K562 (cell line): Measurements from ENCODE around the gene CCT7. TPM values are rescaled to one million over a fixed set of nuclear protein-coding genes. Genes with fewer than 3 reads are reported as not detected.

ENCODE experiments used
- ATAC-seq: fragments of 200-7000 bp; cut with Tn5 transposase; 3 replicates; pipeline ENCODE4 v1.9.1; 2020; ENCODE audit warnings: moderate library complexity
- BruUV-seq: library from RNA; stranded (reverse); fragments of 400-500 nt; replicated peaks from 2 replicates; lab custom pipeline; 2021; lab: Mats Ljungman, UMichigan
- CTCF ChIA-PET: fragments of 300-600 bp; formaldehyde crosslinking; extraction: SDS; loops from one replicate; lab custom pipeline; 2021; ENCODE audit warnings: low intra/inter-chr PET ratio; lab: Yijun Ruan, JAX
- POLR2A ChIA-PET: fragments of 300-600, 350-650 bp; sonication (Branson Sonifier 250); formaldehyde crosslinking; extraction: SDS; loops from one replicate; lab custom pipeline; 2021; ENCODE audit warnings: antibody characterized with exemption, inconsistent platforms; lab: Yijun Ruan, JAX
- DNase-seq, 4 experiments: peaks; one replicate each; pipeline versions ENCODE4 v3.0.0 to v3.0.0-alpha.2; 2011 to 2018; ENCODE audit warnings: low spot score in 3 of 4, mixed read lengths in 3 of 4; ENCODE audit errors: extremely low read depth in 1 of 4
- FAIRE-seq: peaks from 2 replicates; lab custom pipeline; 2011; peaks lifted over from hg19 to GRCh38; lab: Jason Lieb, UNC
- H2AFZ ChIP-seq: 2 replicates; pipeline ENCODE4 v1.6.0; 2011; ENCODE audit warnings: low read depth, low read length, control low read depth, inconsistent platforms
- H3K27ac ChIP-seq: fragments of 200-600 bp; 3 replicates; pipeline ENCODE4 v1.8.0; 2011; ENCODE audit warnings: low read depth, mild to moderate bottlenecking, control low read depth, inconsistent platforms, low read length, moderate library complexity, mixed read lengths; ENCODE audit errors: extremely low read depth
- H3K27me3 ChIP-seq, 2 experiments: fragments of 300-600 bp in 1 of 2; 2 replicates in 1 of 2; 3 replicates in 1 of 2; pipeline versions ENCODE4 v1.6.0 to v1.8.0; 2011; ENCODE audit warnings: inconsistent platforms in 2 of 2, low read length in 2 of 2, mild to moderate bottlenecking in 1 of 2, mixed read lengths in 1 of 2, moderate library complexity in 1 of 2; ENCODE audit not compliant: control insufficient read depth in 2 of 2, insufficient read depth in 2 of 2
- H3K36me3 ChIP-seq: fragments of 300-600 bp; 3 replicates; pipeline ENCODE4 v1.8.0; 2011; ENCODE audit warnings: mild to moderate bottlenecking, low read length, inconsistent platforms; ENCODE audit not compliant: control insufficient read depth, insufficient read depth
- H3K4me1 ChIP-seq, 2 experiments: fragments of 200-600 bp in 1 of 2; replicated peaks in 1 of 2; 2 replicates in 1 of 2; 3 replicates in 1 of 2; pipeline versions ENCODE4 v1.5.1 to v1.8.0; 2011; ENCODE audit warnings: inconsistent platforms in 2 of 2, low read length in 2 of 2, mild to moderate bottlenecking in 1 of 2, mixed read lengths in 1 of 2, moderate library complexity in 1 of 2; ENCODE audit not compliant: control insufficient read depth in 2 of 2, insufficient read depth in 2 of 2
- H3K4me2 ChIP-seq: 2 replicates; pipeline ENCODE4 v1.6.1; 2011; ENCODE audit warnings: low read length, control low read depth, inconsistent platforms, mixed read lengths; ENCODE audit not compliant: insufficient read depth
- H3K4me3 ChIP-seq: fragments of 200-600 bp; sonication (generic), shearing (Covaris generic); 2 replicates; pipeline ENCODE4 v1.5.1; 2016; ENCODE audit warnings: control low read depth, inconsistent platforms
- H3K79me2 ChIP-seq: fragments of 200-600 bp; 3 replicates; pipeline ENCODE4 v1.8.0; 2011; ENCODE audit warnings: low read length, inconsistent platforms; ENCODE audit not compliant: control insufficient read depth, insufficient read depth
- H3K9ac ChIP-seq, 2 experiments: 2 replicates each; pipeline versions ENCODE4 v1.6.0 to v1.6.1; 2011; ENCODE audit warnings: low read depth in 2 of 2, low read length in 2 of 2, control low read depth in 1 of 2, inconsistent platforms in 1 of 2, mild to moderate bottlenecking in 1 of 2, mixed read lengths in 1 of 2; ENCODE audit not compliant: insufficient read depth in 1 of 2
- H3K9me1 ChIP-seq: one replicate; pipeline ENCODE4 v1.6.0; 2011; ENCODE audit warnings: inconsistent platforms, mild to moderate bottlenecking, low read length, moderate library complexity; ENCODE audit not compliant: control insufficient read depth, insufficient read depth
- H3K9me3 ChIP-seq: replicated peaks from 2 replicates; pipeline ENCODE4 v1.5.1; 2011; ENCODE audit warnings: low read depth, low read length, inconsistent platforms; ENCODE audit not compliant: control insufficient read depth, insufficient read depth
- H4K20me1 ChIP-seq: replicated peaks from 2 replicates; pipeline ENCODE4 v1.6.1; 2011; ENCODE audit warnings: low read length, inconsistent platforms, mixed read lengths; ENCODE audit not compliant: control insufficient read depth, insufficient read depth
- FOXP1 ChIP-seq: sonication (generic); formaldehyde crosslinking; IDR thresholded peaks from 2 replicates; pipeline ENCODE4 v1.8.0; 2022; ENCODE audit warnings: mild to moderate bottlenecking, missing genetic modification reagents
- KDM2B ChIP-seq: fragments of 250-450 bp; sonication (Bioruptor Pico); IDR thresholded peaks from 2 replicates; pipeline ENCODE4 v1.8.0; 2021; ENCODE audit warnings: mild to moderate bottlenecking, moderate library complexity
- LEF1 ChIP-seq: fragments of 450-650 bp; IDR thresholded peaks from 2 replicates; pipeline ENCODE4 v1.6.1; 2016; ENCODE audit warnings: mild to moderate bottlenecking
- PHF20 ChIP-seq: fragments of 450-650 bp; IDR thresholded peaks from 2 replicates; pipeline ENCODE4 v1.6.1; 2018; ENCODE audit not compliant: partially characterized antibody
- SIN3A ChIP-seq, 2 experiments: fragments of 150-350 bp in 1 of 2; IDR thresholded peaks; 2 replicates each; pipeline ENCODE4 v1.6.1; 2011 to 2016; ENCODE audit warnings: borderline replicate concordance in 2 of 2, low read depth in 2 of 2, low read length in 2 of 2, mild to moderate bottlenecking in 2 of 2, moderate library complexity in 2 of 2; ENCODE audit not compliant: control insufficient read depth in 1 of 2
- TBL1XR1 ChIP-seq, 2 experiments: IDR thresholded peaks; 2 replicates each; pipeline ENCODE4 v1.6.1; 2012; ENCODE audit warnings: improper control_type of control experiment in 2 of 2, low read length in 2 of 2, mild to moderate bottlenecking in 1 of 2
- USF2 ChIP-seq: sonication (generic); formaldehyde crosslinking; IDR thresholded peaks from 2 replicates; pipeline ENCODE4 v1.5.0; 2020; ENCODE audit warnings: missing genetic modification reagents
- YBX1 ChIP-seq: fragments of 450-650 bp; IDR thresholded peaks from 2 replicates; pipeline ENCODE4 v1.7.1; 2016; ENCODE audit warnings: mild to moderate bottlenecking
- ZNF644 ChIP-seq: fragments of 200-800 bp; sonication (Bioruptor generic); IDR thresholded peaks from 2 replicates; pipeline ENCODE4 v1.6.1; 2016; ENCODE audit warnings: low read depth, missing genetic modification characterization, missing compliant biosample characterization
- ZNF699 ChIP-seq: fragments of 250-450 bp; sonication (Bioruptor Pico); IDR thresholded peaks from 2 replicates; pipeline ENCODE4 v1.8.0; 2021; ENCODE audit warnings: mild to moderate bottlenecking, moderate library complexity; ENCODE audit not compliant: insufficient replicate concordance
- WGBS: fragments of 100-300 bp; shearing (Covaris generic); methylation state at CpG from one replicate; pipeline ENCODE4 v1.1.6; 2016; ENCODE audit warnings: low coverage, mixed read lengths; ENCODE audit not compliant: insufficient coverage; ENCODE audit errors: missing lambda C conversion rate; 5-methylcytosine and 5-hydroxymethylcytosine counted together
- in situ Hi-C: fragments of 300-500 bp; cut with MboI; formaldehyde crosslinking; loops from 4 replicates; pipeline ENCODE4 v1.15.0; 2018; ENCODE audit warnings: inconsistent platforms, mixed read lengths
- intact Hi-C: fragments of 100-400 bp; cut with micrococcal nuclease; formaldehyde crosslinking; loops from 2 replicates; pipeline ENCODE4 v1.14.2; 2022
- polyA plus RNA-seq, 8 experiments: library from polyadenylated mRNA; depleted of rRNA in 4 of 8; stranded (reverse) in 5 of 8; unstranded in 3 of 8; fragments of >200 nt; fragmentation: Nextera tagmentation in 2 of 8; fragmentation: Illumina TruSeq in 1 of 8; extraction: Ambion mirVana in 2 of 8; extraction: Trizol in 1 of 8; gene quantifications; 2 replicates each; pipeline versions ENCODE4 v1.2.1 to v1.2.3, GENCODE V29; 2011 to 2014; ENCODE audit warnings: inconsistent platforms in 1 of 8, missing spikeins in 1 of 8
- total RNA-seq, 7 experiments: library from RNA; depleted of rRNA in 6 of 7; stranded (reverse); fragments of >200 nt in 6 of 7; fragmentation: Illumina TruSeq in 2 of 7; extraction: Trizol in 2 of 7; gene quantifications; 2 replicates each; pipeline versions ENCODE4 v1.2.1 to v1.2.3, GENCODE V29; 2011 to 2021; ENCODE audit warnings: low replicate concordance in 1 of 7
- TF ChIP-seq, protein P1 (sequence below): sonication (generic); formaldehyde crosslinking; IDR thresholded peaks from 2 replicates; pipeline ENCODE4 v1.8.0; 2022; ENCODE audit warnings: missing genetic modification reagents, mild to moderate bottlenecking, moderate library complexity, borderline replicate concordance
- TF ChIP-seq, protein P2 (sequence below): fragments of 450-650 bp; IDR thresholded peaks from 2 replicates; pipeline ENCODE4 v1.6.1; 2016
- TF ChIP-seq, protein P3 (sequence below), 2 experiments: IDR thresholded peaks; 2 replicates each; pipeline ENCODE4 v1.6.1; 2012; ENCODE audit warnings: improper control_type of control experiment in 2 of 2, low read depth in 2 of 2, low read length in 2 of 2, borderline replicate concordance in 1 of 2

CCT7 gene
- total and polyA plus RNA-seq, 9 of the 15 experiments (the other 6 are each of a cell fraction or from before 2014, with no cell fraction given): 326 to 856 (median 638) TPM

DNA sequence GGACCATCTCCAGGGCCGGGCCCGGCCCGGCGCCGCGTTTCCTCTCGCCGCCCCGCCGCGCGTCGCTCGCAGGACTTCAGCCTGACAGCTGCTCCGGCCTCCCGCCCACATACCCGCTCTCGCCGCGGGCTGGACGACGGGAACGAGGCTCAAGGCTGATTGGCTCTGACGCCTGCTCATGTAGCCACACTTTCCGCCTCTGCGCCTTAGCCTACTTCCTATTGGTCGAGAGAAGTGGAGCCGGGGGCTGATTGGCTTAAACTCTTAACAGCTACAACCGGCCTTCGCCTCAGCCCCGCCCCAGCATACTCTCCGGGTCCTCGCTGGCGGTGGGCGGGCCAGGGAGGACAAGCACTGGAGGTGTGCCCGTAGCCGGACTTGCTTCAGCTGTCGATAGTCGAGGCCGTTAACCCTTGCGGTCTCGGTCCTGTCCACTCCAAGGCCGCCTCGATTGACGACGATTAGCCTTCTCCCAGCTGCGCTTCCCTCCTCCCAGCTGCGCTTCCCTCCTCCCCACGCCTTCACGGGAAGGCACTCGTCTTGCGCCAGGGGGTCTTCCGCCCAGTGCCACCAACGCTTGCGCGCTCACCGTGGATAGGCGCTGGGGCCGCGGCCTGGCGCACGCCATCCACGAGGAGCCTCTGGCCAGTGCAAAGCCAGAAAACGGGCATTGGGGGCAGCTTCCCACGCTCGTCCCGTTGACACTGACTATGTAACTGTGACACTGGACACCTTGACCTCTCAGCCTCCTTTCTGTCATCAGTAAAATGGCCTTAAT is 765 bp upstream of the CCT7 start, which contains the start of gene PRADC1 (continued):
- TF ChIP-seq, protein P1, sequence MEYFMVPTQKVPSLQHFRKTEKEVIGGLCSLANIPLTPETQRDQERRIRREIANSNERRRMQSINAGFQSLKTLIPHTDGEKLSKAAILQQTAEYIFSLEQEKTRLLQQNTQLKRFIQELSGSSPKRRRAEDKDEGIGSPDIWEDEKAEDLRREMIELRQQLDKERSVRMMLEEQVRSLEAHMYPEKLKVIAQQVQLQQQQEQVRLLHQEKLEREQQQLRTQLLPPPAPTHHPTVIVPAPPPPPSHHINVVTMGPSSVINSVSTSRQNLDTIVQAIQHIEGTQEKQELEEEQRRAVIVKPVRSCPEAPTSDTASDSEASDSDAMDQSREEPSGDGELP: peak; percentile 94
- TF ChIP-seq PHF20: peak; percentile 26
- 0 out of 2 replicates have a peak, but pooled peaks have one; percentile 37 for TF ChIP-seq KDM2B (CRISPR knock-in tag)
- no peak; the same call in 1 of the 2 replicates for TF ChIP-seq LEF1
- TF ChIP-seq ZNF644 (tag): no peak

- BruUV-seq: no TSS peak
- peak overlapping the region; percentile 94 to 95 for H3K9ac ChIP-seq
- DNase-seq (no peak), FAIRE-seq (no peak), ATAC-seq (no peak)
- in situ Hi-C loops: no loop called here
- H3K27me3 ChIP-seq: no peaks in the 10 kb centered on the region
- ChIA-PET POLR2A (interaction anchor here (0.6 to 6.3 kb wide), 11 partner anchors 9 to 606 kb away, joined by 3 to 43 read pairs (median 6); no protein-coding TSS in a partner anchor), CTCF (no interaction called here)
- peak overlapping the region; percentile 95 for H3K4me3 ChIP-seq
- intact Hi-C loops: no loop called here
- peak overlapping the region; percentile 98 for H3K4me2 ChIP-seq
- peak overlapping the region; percentile 87; the same call in 2 of the 3 replicates for H3K27ac ChIP-seq
- H3K9me1 ChIP-seq: peaks cover 11% of the 10 kb centered on the region
- no peak overlapping the region for H2AFZ ChIP-seq
- 6% methylated on average over 11 of the region's 11 CpGs for WGBS
- H3K36me3 ChIP-seq: peaks cover 53% of the 10 kb centered on the region
- no peaks in the 10 kb centered on the region for H3K9me3 ChIP-seq
- H3K79me2 ChIP-seq: peaks cover 79% of the 10 kb centered on the region
- H4K20me1 ChIP-seq: peaks cover 45% of the 10 kb centered on the region
- H3K4me1 ChIP-seq: peaks cover 16 to 19% of the 10 kb centered on the region in 2 experiments; a peak in 3 of 5 replicates
- TF ChIP-seq USF2 (CRISPR knock-in tag) (no peak), YBX1 (no peak), FOXP1 (CRISPR knock-in tag) (no peak), SIN3A (IDR thresholded peaks at IDR 0.05; ENCODE audit: borderline replicate concordance in 2 of 2, control insufficient read depth in 1 of 2, low read depth in 2 of 2, low read length in 2 of 2) (no peak), TBL1XR1 (IDR thresholded peaks at IDR 0.05; ENCODE audit: low read length in 2 of 2) (no peak), ZNF699 (CRISPR knock-in tag) (no peak)
- TF ChIP-seq, protein P2, sequence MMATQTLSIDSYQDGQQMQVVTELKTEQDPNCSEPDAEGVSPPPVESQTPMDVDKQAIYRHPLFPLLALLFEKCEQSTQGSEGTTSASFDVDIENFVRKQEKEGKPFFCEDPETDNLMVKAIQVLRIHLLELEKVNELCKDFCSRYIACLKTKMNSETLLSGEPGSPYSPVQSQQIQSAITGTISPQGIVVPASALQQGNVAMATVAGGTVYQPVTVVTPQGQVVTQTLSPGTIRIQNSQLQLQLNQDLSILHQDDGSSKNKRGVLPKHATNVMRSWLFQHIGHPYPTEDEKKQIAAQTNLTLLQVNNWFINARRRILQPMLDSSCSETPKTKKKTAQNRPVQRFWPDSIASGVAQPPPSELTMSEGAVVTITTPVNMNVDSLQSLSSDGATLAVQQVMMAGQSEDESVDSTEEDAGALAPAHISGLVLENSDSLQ: 0 out of 2 replicates have a peak, but pooled peaks have one; percentile 7
- TF ChIP-seq, protein P3, sequence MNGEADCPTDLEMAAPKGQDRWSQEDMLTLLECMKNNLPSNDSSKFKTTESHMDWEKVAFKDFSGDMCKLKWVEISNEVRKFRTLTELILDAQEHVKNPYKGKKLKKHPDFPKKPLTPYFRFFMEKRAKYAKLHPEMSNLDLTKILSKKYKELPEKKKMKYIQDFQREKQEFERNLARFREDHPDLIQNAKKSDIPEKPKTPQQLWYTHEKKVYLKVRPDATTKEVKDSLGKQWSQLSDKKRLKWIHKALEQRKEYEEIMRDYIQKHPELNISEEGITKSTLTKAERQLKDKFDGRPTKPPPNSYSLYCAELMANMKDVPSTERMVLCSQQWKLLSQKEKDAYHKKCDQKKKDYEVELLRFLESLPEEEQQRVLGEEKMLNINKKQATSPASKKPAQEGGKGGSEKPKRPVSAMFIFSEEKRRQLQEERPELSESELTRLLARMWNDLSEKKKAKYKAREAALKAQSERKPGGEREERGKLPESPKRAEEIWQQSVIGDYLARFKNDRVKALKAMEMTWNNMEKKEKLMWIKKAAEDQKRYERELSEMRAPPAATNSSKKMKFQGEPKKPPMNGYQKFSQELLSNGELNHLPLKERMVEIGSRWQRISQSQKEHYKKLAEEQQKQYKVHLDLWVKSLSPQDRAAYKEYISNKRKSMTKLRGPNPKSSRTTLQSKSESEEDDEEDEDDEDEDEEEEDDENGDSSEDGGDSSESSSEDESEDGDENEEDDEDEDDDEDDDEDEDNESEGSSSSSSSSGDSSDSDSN (IDR thresholded peaks at IDR 0.05; ENCODE audit: borderline replicate concordance in 1 of 2, low read depth in 2 of 2, low read length in 2 of 2): no peak
These were observed 1.4 kb downstream of the CCT7 start for GRCh38 chr2:73235315-73236028.
